Erythroblast (primary cell): Measurements from ENCODE around the gene STRIP2.

Source experiments
- GATA1 ChIP-seq: IDR thresholded peaks from 2 replicates; pipeline ENCODE4 v1.6.1; 2011; ENCODE audit warnings: low read depth, mild to moderate bottlenecking, control low read depth, low read length, moderate library complexity
- POLR2A ChIP-seq: IDR thresholded peaks from 2 replicates; pipeline ENCODE4 v1.6.1; 2011; ENCODE audit warnings: mild to moderate bottlenecking, low read length

- TF ChIP-seq POLR2A (no peak), GATA1 (no peak)
Measured at GRCh38 chr7:129514683-129515082, 80.5 kb downstream of the STRIP2 start.
